GM21825 (cell line): ENCODE measurements around the gene FAM83G.

Experiments used
- ATAC-seq: cut with Tn5 transposase; IDR thresholded peaks from one replicate; pipeline ENCODE4 v1.9.1; 2021; ENCODE audit warnings: mild to moderate bottlenecking, moderate library complexity; ENCODE audit not compliant: unreplicated experiment

Gene FAM83G

DNA sequence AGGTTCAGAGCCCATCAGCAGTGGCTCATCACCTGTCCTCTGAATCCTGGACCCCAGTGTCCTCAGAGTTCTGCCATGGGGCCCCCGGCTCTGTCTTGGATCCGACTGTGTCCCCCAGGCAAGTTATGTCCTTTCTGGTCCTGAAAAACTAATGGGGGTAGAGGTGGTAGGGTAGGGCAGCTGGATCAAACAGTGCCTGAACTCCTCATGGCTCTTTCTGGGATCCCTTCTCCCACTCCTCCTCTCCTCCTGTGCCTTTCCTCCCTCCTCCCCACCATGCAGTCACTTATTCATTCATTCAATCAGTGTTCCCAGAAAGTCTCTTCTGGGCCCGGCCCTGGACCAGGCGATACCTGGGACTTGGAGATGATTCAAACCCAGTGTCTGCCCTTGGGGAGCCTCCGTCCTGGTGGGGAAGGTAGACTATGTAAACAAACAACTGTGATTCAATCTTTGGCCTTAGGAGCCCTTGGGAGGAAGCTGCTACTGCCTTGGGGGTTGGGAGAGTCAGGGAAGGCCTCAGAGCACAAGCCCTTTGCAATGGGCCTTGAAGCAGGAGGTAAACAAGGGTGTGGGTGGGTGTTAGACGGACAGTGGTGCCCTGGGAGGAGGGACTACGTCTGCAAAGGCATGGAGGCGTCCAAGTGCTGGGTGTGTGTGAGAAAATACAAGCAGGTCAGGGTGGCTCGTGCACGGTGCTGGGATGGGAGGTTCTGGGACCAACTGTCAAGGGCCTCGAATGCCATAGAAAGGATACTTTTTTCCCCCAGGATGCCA lies 6.4 kb upstream of the FAM83G start:
- no peak for ATAC-seq

DNA sequence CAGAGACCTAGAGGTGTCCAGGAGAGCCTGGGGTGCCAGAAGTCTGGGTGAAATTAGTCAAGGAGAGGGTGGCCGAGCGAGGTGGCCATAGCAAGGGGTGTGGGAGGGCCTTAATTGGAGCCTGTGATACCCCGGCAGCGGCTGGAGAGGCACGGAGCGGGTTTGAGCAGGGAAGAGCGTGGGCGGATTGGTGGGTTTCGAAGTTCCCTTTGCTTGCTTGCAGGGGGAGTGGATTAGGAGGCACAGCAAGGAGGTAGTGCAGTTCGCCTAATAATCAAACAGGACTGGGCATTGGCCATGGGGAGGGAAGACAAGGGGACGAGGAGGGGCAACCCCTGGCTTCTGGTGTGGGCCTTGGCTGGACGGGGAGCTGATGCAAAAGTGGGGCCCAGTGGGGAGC lies 5.4 kb upstream of the FAM83G start:
- ATAC-seq = no peak

DNA sequence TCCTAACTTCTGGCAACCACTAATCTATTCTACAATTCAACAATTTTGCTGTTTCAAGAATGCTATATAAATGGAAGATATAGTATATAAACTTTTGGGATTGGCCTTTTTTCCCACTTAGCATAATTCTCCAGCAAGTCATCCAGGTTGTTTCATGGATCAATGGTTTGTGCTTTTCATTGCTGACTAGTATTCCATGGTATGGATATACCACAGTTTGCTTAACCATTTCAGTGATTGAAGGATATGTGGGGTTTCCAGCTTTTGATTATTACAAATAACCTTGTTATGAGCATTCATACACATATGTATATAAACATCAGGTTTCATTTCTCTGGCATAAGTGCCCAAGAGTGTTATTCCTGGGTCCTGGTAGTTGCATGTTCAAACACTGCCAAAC lies 2.1 kb upstream of the FAM83G start:
- ATAC-seq = no peak

DNA sequence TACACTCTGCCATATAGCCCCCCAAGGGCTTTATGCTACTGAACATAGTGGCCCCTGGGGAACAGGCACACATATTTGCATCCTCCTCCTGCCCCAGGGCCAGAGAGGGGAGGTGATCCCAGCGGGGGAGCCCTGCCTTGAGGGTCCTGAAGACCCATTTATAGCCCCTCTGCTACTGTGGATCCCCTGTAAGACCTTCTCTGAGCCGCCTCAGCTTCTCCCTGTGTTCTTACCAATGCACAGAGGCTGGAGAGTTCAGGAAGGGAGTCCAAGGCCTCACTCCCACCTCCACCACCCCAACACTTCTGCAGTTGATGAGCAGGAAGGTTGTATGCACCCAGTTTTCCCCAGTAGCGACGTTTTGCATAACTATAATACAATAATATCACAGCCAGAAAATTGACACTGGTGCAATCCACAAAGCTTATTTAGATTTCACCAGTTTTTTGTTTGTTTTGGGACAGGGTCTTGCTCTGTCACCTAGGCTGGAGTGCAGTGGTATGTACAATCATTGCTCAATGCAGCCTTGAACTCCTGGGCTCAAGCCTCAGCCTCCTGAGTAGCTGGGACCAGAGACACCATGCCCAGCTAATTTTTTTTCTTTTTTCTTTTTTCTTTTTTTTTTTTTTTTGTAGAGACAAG lies 1.3 kb upstream of the FAM83G start:
- no peak for ATAC-seq

DNA sequence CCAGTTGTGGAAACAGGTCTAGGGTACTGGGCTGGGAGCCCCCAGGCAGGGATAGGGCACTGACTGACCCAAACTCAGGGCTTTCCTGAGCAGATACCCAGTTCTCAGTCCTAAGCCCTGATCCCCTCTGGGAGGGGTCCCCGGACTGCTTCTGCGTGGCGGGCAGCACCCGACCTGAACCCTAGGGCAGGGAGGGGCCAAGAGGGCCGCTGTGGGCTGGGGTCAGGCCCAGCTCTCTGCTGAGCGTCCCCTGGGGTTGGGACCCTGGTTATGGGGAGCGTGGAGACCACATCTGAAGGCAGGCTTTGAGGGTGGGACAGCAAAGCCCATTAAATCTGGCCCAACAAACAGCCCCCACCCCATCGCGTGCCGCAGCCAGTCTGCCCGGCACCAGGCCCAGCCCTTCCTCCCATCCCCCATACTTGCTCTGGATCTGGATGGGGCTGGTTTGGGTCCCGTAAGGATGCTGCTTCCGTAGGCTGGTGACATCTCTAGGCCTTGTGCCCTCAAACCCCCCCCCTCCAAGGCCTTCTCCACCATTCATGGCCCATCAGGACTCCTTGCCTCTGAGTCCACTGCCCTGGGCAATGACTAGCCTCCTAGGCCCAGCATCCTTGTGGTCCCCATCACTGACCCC lies 691 bp upstream of the FAM83G start:
- no peak for ATAC-seq

DNA sequence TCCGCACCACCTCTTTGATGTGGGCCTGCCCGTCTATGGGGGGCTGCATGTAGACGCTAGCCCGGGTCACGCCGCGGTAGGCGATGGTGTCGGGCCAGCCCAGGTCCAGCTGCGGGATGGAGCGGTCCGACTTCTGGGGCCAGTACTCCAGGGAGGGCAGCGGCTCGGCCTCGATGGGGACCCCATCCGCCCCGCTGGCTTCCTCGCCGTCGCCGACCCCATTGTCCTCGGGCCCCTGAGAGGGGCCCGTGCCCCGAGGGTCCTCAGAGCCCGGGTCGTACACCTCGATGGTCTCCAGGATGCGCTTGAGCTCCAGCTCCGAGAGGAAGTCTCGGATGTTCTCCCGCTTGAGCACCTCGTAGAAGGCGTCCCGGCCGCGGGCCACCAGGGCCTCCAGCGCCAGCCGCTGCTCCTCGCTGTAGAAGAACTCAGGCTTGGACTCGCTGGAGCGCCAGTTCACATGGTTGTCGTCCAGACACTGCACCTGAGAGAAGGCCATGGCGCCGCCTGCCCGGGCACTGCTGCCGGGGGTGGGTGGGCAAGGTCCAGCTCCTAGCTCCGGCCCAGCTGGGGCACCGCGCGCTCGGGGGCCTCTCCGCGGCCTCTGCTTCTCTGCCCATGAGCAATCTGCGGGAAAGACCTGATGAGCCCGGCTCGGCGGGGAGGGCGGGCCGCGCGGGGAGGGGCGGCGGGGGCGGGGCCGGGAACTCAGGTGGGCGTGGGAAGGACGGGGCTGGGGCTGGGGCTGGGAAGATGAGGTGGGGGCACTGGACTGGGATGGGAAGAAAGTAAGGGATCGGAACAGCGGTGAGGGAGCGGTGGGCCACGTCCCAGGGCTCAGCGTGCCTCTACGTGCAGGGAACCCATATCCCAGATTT lies 782 bp downstream of the FAM83G start:
- peak; percentile 12 for ATAC-seq

DNA sequence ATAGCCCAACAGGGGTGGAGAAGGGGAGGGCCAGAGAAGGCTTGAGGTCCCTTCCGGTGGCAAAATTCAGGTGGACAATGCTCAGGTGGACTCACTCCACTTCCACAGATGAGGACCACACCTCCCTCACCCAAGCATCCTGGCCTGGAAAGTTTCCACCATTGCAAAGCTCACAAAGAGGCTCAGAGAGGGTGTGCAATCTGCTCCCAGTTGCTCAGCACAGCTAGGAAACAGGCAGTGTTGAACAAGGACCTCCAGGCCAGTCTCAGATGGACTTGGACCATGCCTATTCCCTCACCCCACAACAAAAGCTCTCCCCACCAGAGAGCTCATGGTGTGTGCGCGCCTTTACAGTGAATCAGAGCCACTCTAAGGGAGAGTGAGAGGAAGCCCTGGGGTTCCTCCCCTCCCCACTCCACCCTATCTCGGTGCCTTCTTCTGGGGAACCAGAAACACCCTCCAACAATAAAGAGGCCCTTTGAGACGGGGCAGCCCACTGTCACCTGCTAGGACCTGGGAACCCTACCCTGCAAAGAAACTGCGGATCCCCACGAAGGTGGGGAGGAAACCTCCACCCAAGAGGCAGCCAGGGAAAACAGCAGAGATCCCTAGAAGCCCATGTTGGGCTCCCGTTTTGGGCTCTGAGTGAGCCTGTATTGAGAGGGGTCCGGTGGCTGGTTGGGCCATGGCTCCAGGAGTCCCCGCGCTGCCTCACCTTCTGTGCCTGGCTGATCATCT lies 1.6 kb downstream of the FAM83G start:
- ATAC-seq = no peak

DNA sequence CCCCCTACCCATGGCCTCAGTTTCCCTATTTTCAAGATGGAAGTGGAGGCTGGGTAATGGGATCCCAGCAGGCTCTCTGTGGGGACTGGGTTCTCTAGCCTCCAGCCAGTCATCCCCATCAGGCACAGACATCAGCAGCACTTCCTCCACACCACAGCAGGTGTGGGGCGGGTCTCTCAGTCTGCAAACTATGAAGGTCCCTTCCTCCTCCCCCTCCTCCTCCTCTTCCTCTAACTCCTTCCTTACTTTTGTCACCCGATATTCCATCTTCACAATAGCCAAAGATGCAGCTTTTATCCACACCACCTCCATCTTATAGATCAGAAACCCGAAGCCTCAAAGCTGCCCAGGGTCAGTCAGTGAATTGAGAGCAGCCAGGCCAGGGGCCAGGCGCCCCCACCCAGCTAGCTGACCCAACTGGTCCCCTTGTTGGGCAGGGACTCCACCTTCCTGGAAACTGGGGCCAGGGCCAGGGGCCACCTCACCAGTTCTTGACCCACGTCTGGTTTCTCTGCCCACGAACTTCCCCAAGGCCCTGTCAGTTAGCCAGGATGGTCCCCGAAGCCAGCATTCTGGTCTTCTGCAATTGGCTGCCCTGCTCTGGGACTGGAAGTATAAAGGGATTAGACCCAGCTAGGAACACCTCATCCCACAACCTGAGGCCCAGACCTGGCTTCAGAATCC lies 2.5 kb downstream of the FAM83G start:
- no peak for ATAC-seq

DNA sequence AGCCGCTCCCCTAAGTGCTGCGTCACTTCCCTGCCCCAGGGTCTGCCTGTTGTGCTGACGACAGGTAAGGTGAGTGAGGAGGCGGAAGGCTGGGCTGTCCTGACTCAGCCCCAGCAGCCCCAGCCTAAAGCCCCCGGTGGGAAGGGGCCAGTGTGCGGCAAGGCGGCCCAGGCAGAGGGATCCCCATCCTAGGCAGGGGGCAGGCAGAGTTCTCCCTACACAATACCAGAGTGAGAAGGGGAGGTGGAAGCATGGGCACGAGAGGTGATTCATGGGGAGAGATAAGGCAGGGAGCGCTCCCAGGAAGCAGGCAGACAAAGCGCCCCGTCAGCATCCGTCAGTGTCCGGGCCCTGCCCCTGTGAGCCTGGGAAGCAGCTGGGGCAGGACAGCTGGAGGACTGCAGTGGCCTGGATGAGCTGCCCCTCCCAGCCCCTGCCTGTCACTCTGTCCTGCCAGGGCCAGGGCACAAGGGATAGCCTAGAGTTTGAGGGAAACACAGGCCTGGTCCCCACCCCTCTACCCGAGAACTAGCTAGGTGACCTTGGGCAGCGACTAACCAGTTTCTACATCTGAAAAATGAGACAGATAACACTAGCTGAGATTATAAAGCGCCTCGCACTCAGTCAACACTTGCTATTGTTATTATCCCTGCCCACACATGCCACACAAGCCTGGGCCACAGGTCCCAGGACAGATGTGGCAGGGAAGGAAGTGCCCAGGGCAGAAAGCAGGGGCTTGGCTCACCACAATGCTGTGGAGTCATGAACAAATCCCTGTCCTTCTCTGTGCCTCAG lies 3.8 kb downstream of the FAM83G start:
- no peak for ATAC-seq

DNA sequence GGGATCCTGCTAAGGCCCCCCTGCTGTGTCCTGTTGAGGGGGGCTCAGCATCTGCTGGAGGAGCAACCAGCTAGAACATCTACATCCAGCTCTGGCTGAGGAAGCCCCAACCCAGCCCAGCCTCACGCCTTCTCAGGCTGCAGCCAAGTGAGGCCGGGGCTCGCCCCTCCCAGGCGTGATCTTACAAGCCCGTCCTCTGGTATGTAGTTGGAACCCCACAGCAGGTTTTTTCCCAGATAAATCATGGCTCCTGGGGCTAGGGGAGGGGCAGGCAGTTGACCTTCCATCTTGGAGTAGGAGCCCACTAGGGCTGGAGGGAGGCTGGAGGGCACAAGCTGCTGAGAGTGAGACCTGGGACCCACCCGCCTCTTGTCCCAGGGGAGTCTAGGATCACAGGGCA lies 4.7 kb downstream of the FAM83G start:
- no peak for ATAC-seq

DNA sequence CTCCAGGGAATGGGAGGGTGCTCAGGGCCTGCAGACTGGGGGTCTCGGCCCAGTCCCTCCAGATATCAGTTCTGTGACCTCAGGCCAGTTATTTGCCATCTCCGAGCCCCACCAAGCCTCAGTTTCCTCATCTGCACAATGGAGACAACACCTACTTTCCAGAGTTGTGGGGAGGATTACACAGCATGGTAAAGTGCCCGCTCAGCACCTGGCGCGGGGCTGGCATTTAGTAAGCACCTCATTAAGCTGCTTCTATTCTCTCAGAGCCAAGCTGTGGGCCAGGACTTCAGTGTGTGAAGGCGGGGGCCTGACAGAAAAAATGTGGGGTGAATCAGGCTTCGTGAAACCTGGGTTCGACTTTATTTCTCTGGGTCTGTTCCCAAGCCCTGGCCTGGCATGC lies 5.2 kb downstream of the FAM83G start:
- no peak for ATAC-seq

DNA sequence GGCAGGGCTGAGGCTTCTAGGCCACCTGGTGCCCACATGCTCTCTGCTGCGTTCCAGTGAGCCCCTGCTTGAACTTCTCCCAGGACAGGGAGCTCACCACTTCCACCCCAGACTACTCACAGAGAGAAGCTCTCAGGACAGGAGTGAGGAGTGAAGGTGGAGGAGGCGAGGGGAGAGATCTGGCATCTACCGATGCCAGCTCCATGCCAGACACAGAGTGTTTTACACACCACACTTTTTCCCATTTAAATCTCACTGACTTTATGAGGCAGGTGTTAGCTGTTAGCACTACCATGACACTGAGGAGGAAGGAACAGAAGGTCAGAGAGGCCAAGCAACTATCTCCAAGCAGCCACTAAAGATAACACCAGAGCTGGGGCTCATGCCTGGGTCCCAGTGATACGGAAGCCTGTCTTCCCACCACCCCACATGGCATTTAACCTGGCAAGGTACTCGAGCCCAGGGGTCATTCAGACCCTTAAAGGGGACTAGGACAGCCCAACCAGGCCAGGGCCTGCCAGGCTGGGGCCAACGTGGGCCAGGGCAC lies 6.8 kb downstream of the FAM83G start:
- ATAC-seq = no peak

DNA sequence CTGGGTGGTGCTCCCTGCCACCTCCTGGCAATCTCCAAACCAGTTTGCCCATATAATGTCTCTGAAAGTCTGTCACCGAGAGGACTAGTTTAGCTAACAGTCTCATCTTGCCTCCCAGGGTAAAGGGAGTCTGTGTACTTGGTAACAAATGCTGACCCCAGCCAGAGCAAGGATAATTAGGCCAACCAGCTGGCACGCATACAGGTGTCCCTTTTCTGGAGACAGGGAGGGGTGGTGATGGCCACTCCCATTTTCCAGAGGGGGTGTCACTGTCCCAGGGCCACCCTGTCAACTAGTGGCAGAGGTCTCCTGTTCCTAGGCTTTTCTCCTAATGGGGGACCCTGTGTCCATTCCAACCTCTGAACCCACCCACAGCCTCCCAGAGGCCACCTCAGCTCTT lies 8.1 kb downstream of the FAM83G start:
- no peak for ATAC-seq

DNA sequence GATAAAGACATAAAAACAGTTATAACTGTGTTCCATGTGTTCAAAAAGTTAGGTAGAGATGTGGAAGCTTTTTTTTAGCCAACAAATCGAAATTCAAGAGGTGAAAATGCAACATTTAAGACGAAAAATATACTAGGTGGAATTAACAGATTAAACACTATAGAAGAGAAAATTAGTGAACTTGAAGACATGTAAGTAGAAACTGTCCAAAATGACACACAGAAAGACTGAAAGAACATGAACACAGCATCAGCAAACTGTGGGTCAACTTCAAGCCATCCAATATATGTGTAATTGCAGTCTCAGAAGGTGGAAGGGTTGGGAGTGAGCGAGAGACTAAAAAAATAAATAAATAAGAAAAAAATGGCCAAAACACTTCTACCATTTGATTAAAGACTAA lies 9.3 kb downstream of the FAM83G start:
- ATAC-seq = no peak

DNA sequence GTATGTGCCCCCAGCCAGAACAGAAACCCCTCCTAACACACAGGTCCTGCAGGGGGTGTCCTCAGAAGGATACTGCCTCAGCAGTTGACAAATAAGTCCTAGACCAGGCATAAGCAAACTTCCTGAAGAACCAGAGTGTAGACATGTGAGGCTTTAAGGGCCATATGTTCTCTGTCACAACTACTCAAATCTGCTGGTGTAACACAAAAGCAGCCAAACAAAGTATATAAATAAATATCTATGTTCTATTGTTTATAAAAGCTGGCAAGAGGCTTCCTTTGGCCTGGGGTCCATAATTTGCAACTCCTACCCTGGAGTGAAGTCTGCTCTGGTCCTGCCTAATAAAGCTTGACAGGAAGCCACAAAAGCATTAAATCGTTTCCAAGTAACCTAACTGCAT lies 9.9 kb downstream of the FAM83G start:
- ATAC-seq = no peak

DNA sequence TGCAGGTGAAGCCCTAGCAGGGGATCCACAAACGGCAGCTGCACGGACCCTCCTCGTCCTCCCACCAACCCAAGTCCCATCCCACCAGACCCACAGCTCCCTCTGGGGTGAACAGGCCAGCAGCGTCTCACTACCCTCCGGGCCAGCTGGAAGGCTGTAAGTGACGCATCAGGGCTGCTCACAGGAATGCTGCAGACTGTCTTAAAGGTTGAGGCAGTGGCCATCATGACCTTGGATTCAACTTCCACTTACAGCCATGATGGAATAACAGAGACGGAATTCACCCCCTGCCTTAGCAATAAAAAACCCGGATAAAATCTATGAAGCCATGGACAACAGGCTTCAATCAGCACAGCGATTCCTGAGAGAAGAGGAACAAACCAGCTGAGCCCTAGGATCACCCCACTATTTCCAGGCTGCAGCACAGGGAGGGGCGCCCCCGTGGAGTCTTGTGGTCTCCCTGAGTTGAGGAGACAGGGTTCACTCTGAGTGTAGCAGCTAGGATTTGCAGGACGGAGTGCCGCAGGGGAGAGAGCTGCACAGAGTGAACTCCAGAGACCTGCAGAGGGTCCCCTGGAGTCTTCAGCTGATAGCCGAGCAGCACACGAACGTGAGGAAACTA lies 10.5 kb downstream of the FAM83G start:
- ATAC-seq = no peak

DNA sequence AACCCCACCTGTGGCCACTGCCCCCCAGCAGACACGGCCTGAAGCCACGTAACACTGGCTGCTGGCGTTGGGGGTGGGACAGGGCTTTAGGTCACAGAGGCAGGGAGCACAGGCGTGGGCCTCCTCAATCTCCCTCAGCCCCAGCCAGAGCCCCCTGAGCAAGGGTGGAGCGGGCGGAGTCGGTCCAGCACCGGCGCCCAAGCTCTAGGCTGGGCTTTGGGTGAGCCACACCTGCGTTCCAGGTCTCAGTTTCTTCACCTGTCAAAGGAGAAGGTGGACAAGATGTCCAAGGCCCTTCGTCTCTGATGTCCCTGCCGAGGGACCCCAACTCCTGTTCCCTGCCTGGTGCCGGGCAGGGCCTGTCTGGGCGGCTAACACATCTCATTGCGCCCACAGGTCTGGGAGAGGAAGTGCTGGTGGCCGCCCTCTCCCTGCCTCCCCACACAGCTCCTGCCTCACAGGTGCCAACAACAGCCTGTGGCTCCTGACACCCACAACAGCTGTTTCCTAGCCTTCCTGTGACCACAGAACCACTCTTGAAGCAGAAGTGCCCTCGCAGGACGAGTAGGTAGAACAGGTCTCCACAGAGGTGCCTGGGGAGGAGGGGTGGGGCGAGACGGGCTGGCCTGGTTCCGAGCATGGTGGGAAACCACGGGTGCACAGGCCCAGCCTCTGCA lies 12.0 kb downstream of the FAM83G start:
- ATAC-seq = peak; percentile 45
